Measurements from ENCODE around the gene DGKK.
"Not testable (repeated sequence)": the region's sequence is repeated elsewhere in the genome, so short reads cannot be mapped to it uniquely, and the experiment has no call there.

The DGKK gene

GRCh38 chrX:50428174-50428573 lies 42.5 kb downstream of the DGKK start:
- no peak for ATAC-seq
- no peak for DNase-seq

GRCh38 chrX:50407976-50408375 lies 62.6 kb downstream of the DGKK start:
- DNase-seq (no peak), ATAC-seq (no peak)

GRCh38 chrX:50403903-50404302 lies 66.7 kb downstream of the DGKK start:
- ATAC-seq (no peak), DNase-seq (no peak)

GRCh38 chrX:50402886-50403285 lies 67.7 kb downstream of the DGKK start:
- ATAC-seq, result no peak
- no peak for DNase-seq

- no peak for DNase-seq
- ATAC-seq, result no peak
Observed at GRCh38 chrX:50393902-50394301, 76.7 kb downstream of the DGKK start.

- DNase-seq, result no peak
- ATAC-seq, result no peak
Observed at GRCh38 chrX:50386520-50386919, 84.1 kb downstream of the DGKK start.

GRCh38 chrX:50381729-50382415 lies 88.8 kb downstream of the DGKK start:
- ATAC-seq (no peak), DNase-seq (no peak)

- no peak for ATAC-seq
- DNase-seq, result no peak
Observed at GRCh38 chrX:50375481-50376267, 95.0 kb downstream of the DGKK start.

- no peak for ATAC-seq
- DNase-seq, result no peak
Observed at GRCh38 chrX:50372966-50373365, 97.7 kb downstream of the DGKK start.

GRCh38 chrX:50343917-50344316 lies 126.7 kb downstream of the DGKK start:
- ATAC-seq (no peak), DNase-seq (no peak)

GRCh38 chrX:50333308-50333707 lies 137.3 kb downstream of the DGKK start:
- ATAC-seq, result no peak
- DNase-seq, result no peak

GRCh38 chrX:50332668-50333067 lies 138.0 kb downstream of the DGKK start:
- ATAC-seq, DNase-seq: not testable (repeated sequence)

GRCh38 chrX:50327235-50327634 lies 143.4 kb downstream of the DGKK start:
- ATAC-seq (no peak), DNase-seq (no peak)

All from stimulated activated naive CD8-positive, alpha-beta T cell treated with anti-CD3 and anti-CD28 coated beads, Interleukin-15, Interleukin-2, amounts not matched to agents 100 U/mL and 50 U/mL, for 24 hours (primary cell).